Measurements from ENCODE around the gene SLC22A23.

GRCh38 chr6:3277251-3277650 is 179.6 kb downstream of the SLC22A23 start:
- no peak for TF ChIP-seq CTCF (IDR thresholded peaks at IDR 0.05)
- no peak for TF ChIP-seq POLR2A (IDR thresholded peaks at IDR 0.05)
- no peak for TF ChIP-seq EP300 (IDR thresholded peaks at IDR 0.05)

Data from stomach (tissue), 4 donors.